ENCODE results near the gene SHC2. TPM values are rescaled to one million over a fixed set of nuclear protein-coding genes. Genes with fewer than 3 reads are reported as not detected.

SHC2 gene
- polyA plus RNA-seq, 1 donor (not counting 4 experiments of a cell fraction or from before 2014, with no cell fraction given) = 2.5 TPM

DNA sequence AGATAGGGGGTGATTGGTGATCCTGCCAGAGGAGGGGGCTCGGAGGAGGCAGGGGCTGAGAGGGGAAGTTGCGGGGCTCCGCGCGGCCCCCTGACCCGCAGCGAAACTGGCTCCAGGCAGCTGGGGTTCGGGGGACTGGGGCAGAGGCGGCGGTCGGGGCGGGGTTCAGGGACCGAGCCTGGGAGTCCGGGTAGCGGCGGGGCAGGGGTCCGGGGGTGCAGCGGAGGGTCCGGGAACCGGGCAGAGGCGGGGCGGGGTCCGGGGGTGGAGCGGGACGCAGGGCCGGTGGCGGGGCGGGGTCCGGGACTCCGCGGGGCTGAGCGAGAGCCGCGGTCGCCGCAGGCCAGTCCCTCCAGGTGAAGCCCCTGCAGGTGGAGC is 36.6 kb upstream of the SHC2 start:
- Histone ChIP-seq H3K4me3 (ENCODE audit: control insufficient read depth in 2 of 3, extremely low read depth in 1 of 3, insufficient read depth in 2 of 3, low read depth in 1 of 3, low read length in 3 of 3) (no peak overlapping the region), H3K9me1 (ENCODE audit: control insufficient read depth, extremely low read depth, insufficient read depth, low read length) (no peaks in the 10 kb centered on the region), H2AFZ (ENCODE audit: control insufficient read depth, low read length) (no peak overlapping the region), H3K9me3 (ENCODE audit: control insufficient read depth, low read depth, low read length) (no peaks in the 10 kb centered on the region), H3K27me3 (ENCODE audit: control insufficient read depth, extremely low read depth, insufficient read depth, low read length) (peaks cover 25% of the 10 kb centered on the region), H3K9ac (ENCODE audit: control insufficient read depth, extremely low read depth, insufficient read depth, low read length) (no peak overlapping the region), H3K4me1 (ENCODE audit: control insufficient read depth, extremely low read depth, insufficient read depth, low read length) (no peaks in the 10 kb centered on the region), H3K36me3 (ENCODE audit: control insufficient read depth in 2 of 2, extremely low read depth in 1 of 2, insufficient read depth in 2 of 2, low read length in 2 of 2) (no peaks in the 10 kb centered on the region), H3K4me2 (ENCODE audit: control insufficient read depth, extremely low read depth, insufficient read depth, low read depth, low read length) (no peak overlapping the region), H4K20me1 (ENCODE audit: control insufficient read depth, extremely low read depth, insufficient read depth, low read length) (no peaks in the 10 kb centered on the region), H3K79me2 (ENCODE audit: control insufficient read depth, insufficient read depth, low read length) (no peaks in the 10 kb centered on the region), H3K27ac (ENCODE audit: control insufficient read depth, insufficient read depth, low read length) (no peak overlapping the region)
- DNase-seq (ENCODE audit: low read depth, low spot score) (no peak), FAIRE-seq (no peak)
- dilution Hi-C loops (cut with MboI; ENCODE audit: extremely low pct_ligation_motif_present, low sequenced_read_pairs) = no loop called here
- TF ChIP-seq, protein P1, sequence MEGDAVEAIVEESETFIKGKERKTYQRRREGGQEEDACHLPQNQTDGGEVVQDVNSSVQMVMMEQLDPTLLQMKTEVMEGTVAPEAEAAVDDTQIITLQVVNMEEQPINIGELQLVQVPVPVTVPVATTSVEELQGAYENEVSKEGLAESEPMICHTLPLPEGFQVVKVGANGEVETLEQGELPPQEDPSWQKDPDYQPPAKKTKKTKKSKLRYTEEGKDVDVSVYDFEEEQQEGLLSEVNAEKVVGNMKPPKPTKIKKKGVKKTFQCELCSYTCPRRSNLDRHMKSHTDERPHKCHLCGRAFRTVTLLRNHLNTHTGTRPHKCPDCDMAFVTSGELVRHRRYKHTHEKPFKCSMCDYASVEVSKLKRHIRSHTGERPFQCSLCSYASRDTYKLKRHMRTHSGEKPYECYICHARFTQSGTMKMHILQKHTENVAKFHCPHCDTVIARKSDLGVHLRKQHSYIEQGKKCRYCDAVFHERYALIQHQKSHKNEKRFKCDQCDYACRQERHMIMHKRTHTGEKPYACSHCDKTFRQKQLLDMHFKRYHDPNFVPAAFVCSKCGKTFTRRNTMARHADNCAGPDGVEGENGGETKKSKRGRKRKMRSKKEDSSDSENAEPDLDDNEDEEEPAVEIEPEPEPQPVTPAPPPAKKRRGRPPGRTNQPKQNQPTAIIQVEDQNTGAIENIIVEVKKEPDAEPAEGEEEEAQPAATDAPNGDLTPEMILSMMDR (optimal IDR thresholded peaks at IDR 0.05 in 1 of 3, IDR thresholded peaks at IDR 0.05 in 1 of 3, conservative IDR thresholded peaks at IDR 0.05 in 1 of 3; ENCODE audit: extremely low read depth in 1 of 3, insufficient read depth in 2 of 3, low read length in 3 of 3) = no peak
- no peak for TF ChIP-seq EZH2 (IDR thresholded peaks at IDR 0.05; ENCODE audit: low read length)

DNA sequence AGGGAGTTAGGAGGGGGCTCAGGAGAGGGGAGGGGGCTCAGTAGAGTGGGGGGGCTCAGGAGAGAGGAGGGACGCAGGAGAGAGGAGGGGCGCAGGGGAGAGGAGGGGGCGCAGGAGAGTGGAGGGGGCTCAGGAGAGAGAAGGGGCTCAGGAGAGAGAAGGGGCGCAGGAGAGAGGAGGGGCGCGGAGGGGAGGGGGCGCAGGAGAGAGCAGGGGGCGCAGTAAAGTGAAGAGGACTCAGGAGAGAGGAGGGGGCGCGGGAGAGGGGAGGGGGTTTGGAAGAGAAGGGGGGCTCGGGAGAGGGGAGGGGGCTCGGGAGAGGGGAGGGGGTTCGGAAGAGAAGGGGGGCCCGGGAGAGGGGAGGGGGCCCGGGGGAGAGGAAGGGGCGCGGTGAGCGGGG is 36.2 kb upstream of the SHC2 start:
- no peak overlapping the region for H3K4me3 ChIP-seq (ENCODE audit: control insufficient read depth in 2 of 3, extremely low read depth in 1 of 3, insufficient read depth in 2 of 3, low read depth in 1 of 3, low read length in 3 of 3)
- no peak overlapping the region for H3K9ac ChIP-seq (ENCODE audit: control insufficient read depth, extremely low read depth, insufficient read depth, low read length)
- no peaks in the 10 kb centered on the region for H3K9me3 ChIP-seq (ENCODE audit: control insufficient read depth, low read depth, low read length)
- peaks cover 25% of the 10 kb centered on the region for H3K27me3 ChIP-seq (ENCODE audit: control insufficient read depth, extremely low read depth, insufficient read depth, low read length)
- H3K4me2 ChIP-seq (ENCODE audit: control insufficient read depth, extremely low read depth, insufficient read depth, low read depth, low read length) = no peak overlapping the region
- H2AFZ ChIP-seq (ENCODE audit: control insufficient read depth, low read length) = no peak overlapping the region
- H3K9me1 ChIP-seq (ENCODE audit: control insufficient read depth, extremely low read depth, insufficient read depth, low read length) = no peaks in the 10 kb centered on the region
- no peaks in the 10 kb centered on the region for H3K79me2 ChIP-seq (ENCODE audit: control insufficient read depth, insufficient read depth, low read length)
- H3K4me1 ChIP-seq (ENCODE audit: control insufficient read depth, extremely low read depth, insufficient read depth, low read length) = no peaks in the 10 kb centered on the region
- no peaks in the 10 kb centered on the region for H4K20me1 ChIP-seq (ENCODE audit: control insufficient read depth, extremely low read depth, insufficient read depth, low read length)
- no peak for TF ChIP-seq EZH2 (IDR thresholded peaks at IDR 0.05; ENCODE audit: low read length)
- TF ChIP-seq, protein P1 (optimal IDR thresholded peaks at IDR 0.05 in 1 of 3, IDR thresholded peaks at IDR 0.05 in 1 of 3, conservative IDR thresholded peaks at IDR 0.05 in 1 of 3; ENCODE audit: extremely low read depth in 1 of 3, insufficient read depth in 2 of 3, low read length in 3 of 3) = no peak
- FAIRE-seq (no peak), DNase-seq (ENCODE audit: low read depth, low spot score) (no peak)
- H3K27ac ChIP-seq (ENCODE audit: control insufficient read depth, insufficient read depth, low read length) = no peak overlapping the region
- dilution Hi-C loops (cut with MboI; ENCODE audit: extremely low pct_ligation_motif_present, low sequenced_read_pairs) = no loop called here
- H3K36me3 ChIP-seq (ENCODE audit: control insufficient read depth in 2 of 2, extremely low read depth in 1 of 2, insufficient read depth in 2 of 2, low read length in 2 of 2) = no peaks in the 10 kb centered on the region
